ENCODE data around the gene ZKSCAN4.

ZKSCAN4 gene

GRCh38 chr6:28207510-28208110 is 44.5 kb downstream of the ZKSCAN4 start:
- DNase-seq: no peak

- no peak for DNase-seq
These were observed 45.0 kb downstream of the ZKSCAN4 start for GRCh38 chr6:28206928-28207509.

DNA sequence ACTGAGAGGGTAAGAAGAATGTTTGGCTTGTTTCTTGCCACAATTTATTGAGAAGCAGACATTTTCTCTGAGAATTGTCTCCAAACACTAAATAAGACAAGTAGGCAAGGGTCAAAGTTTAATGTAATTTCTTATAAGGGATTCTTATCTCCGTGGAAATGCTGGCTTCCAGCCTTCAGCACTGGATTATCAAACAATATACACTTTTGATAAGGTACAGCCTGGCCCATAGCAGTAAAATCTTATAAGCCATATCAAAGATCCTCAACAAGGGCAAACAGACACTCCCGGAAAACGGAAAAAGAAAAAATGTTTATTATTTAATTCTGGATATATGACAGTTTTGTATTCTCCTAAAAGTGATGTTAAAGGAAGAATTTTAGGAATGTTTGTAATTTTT is 45.5 kb downstream of the ZKSCAN4 start:
- DNase-seq: no peak

GRCh38 chr6:28205879-28206278 is 46.2 kb downstream of the ZKSCAN4 start:
- no peak for DNase-seq

DNA sequence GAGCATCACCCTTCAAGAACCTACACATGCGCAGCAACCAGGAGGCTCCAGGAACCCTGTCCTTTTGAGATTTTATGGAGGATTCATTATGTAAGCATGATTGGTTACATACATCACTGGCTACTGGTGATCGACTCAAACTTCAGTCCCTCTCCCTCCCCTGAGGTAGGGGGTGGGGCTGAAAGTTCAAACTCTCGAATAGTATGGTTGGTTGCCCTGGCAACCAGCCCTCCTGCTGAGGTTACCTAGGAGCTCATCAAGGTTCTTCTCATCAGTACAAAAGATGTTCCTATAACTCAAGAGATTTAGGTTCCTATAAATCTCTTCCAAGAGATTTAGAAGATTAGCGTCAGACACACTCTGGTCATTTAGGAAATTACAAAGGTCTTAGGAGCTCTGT is 48.9 kb downstream of the ZKSCAN4 start:
- no peak for DNase-seq

DNA sequence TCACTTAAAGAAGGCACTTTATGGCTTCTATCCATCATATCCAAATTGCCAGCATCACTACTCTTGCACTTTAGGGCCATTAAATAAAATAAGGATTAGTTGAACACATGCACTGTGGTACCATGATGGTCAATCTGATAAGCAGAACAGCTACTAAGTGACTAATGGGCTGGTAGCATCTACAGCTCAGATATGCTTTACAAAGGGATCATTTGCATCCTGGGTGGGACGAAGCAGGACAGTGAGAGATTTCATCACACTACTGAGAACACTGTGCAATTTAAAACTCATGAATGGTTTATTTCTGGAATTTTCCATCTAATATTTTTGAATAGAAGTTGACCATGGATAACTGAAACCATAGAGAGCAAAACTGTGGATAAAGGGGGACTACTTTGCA is 52.0 kb downstream of the ZKSCAN4 start:
- no peak for DNase-seq
